Gastroesophageal sphincter (tissue), 3 donors: ENCODE data around the gene EIF4E3.

Source experiments
- EP300 ChIP-seq: sonication (generic); formaldehyde crosslinking; IDR thresholded peaks from one replicate; pipeline ENCODE4 v1.6.1; 2017; ENCODE audit warnings: antibody characterized with exemption, mild to moderate bottlenecking
- POLR2A ChIP-seq, 2 donors: fragments of 450-650 bp; IDR thresholded peaks; one replicate each; pipeline ENCODE4 v1.6.1; 2017; ENCODE audit warnings: antibody characterized with exemption in 2 of 2, mild to moderate bottlenecking in 2 of 2, moderate library complexity in 1 of 2
- POLR2AphosphoS5 ChIP-seq: sonication (generic); formaldehyde crosslinking; IDR thresholded peaks from one replicate; pipeline ENCODE4 v1.6.1; 2017; ENCODE audit warnings: antibody characterized with exemption
- TF ChIP-seq, protein P1 (sequence below), 4 experiments: fragments of 200-600 bp in 2 of 4; fragments of 450-650 bp in 2 of 4; sonication (generic) in 1 of 4; IDR thresholded peaks; one replicate each; pipeline ENCODE4 v1.5.1; 2017 to 2019; ENCODE audit warnings: antibody characterized with exemption in 4 of 4, mild to moderate bottlenecking in 2 of 4, moderate library complexity in 2 of 4

DNA sequence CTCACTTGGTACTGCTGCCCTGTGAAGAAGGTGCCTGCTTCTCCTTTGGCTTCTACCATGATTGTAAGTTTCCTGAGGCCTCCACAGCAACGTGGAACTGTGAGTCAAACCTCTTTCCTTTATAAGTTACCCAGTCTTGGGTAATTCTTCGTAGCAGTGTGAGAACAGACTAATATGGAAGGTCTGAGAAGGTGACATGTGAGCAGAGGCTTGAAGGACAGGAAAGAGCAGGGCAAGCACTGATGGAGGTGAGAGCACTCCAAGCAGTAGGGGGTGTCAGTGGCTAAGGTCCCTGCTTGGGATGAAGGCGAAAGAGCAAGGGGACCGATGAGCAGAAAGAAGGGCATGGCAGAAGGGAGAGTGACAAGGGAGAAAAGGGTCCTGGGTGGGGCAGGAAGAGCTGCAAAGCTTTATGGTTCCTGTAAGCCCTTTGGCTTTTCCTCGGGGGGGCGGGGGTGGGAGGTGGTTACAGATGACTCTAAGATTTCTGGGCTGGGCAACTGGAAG, 3.5 kb downstream of the EIF4E3 start:
- TF ChIP-seq EP300 (no peak), POLR2A (IDR thresholded peaks at IDR 0.05) (no peak), POLR2AphosphoS5 (no peak)
- TF ChIP-seq, protein P1, sequence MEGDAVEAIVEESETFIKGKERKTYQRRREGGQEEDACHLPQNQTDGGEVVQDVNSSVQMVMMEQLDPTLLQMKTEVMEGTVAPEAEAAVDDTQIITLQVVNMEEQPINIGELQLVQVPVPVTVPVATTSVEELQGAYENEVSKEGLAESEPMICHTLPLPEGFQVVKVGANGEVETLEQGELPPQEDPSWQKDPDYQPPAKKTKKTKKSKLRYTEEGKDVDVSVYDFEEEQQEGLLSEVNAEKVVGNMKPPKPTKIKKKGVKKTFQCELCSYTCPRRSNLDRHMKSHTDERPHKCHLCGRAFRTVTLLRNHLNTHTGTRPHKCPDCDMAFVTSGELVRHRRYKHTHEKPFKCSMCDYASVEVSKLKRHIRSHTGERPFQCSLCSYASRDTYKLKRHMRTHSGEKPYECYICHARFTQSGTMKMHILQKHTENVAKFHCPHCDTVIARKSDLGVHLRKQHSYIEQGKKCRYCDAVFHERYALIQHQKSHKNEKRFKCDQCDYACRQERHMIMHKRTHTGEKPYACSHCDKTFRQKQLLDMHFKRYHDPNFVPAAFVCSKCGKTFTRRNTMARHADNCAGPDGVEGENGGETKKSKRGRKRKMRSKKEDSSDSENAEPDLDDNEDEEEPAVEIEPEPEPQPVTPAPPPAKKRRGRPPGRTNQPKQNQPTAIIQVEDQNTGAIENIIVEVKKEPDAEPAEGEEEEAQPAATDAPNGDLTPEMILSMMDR (IDR thresholded peaks at IDR 0.05) = no peak
